H1 (cell line): ENCODE results near the gene PAX8. TPM values are rescaled to one million over a fixed set of nuclear protein-coding genes. Genes with fewer than 3 reads are reported as not detected.

ENCODE experiments used
- CTCF ChIA-PET: fragments of 300-600 bp; sonication (Branson Sonifier 250); formaldehyde crosslinking; loops from one replicate; lab custom pipeline; 2021; ENCODE audit not compliant: partially characterized antibody; lab: Charles Lee
- POLR2A ChIA-PET: fragments of 300-600 bp; sonication (Branson Sonifier 250); formaldehyde crosslinking; loops from one replicate; lab custom pipeline; 2021; ENCODE audit warnings: inconsistent platforms; ENCODE audit not compliant: partially characterized antibody; lab: Charles Lee
- DNase-seq, 2 experiments: peaks; one replicate each; pipeline versions ENCODE4 v3.0.0 to v3.0.0-alpha.2; 2010 to 2022; ENCODE audit warnings: low spot score in 2 of 2, low read depth in 1 of 2, mixed read lengths in 1 of 2
- FAIRE-seq: peaks from 2 replicates; lab custom pipeline; 2011; peaks lifted over from hg19 to GRCh38; lab: Jason Lieb, UNC
- H2AFZ ChIP-seq: 2 replicates; pipeline ENCODE4 v1.8.1; 2012; ENCODE audit warnings: low read length, inconsistent platforms
- H2AK5ac ChIP-seq: 2 replicates; pipeline ENCODE4 v1.6.1; 2013; ENCODE audit warnings: low read depth, low read length
- H2BK120ac ChIP-seq: replicated peaks from 2 replicates; pipeline ENCODE3; 2013; ENCODE audit warnings: low read depth, low read length, inconsistent platforms
- H2BK12ac ChIP-seq: 2 replicates; pipeline ENCODE4 v1.6.1; 2013; ENCODE audit warnings: low read depth, low read length
- H2BK15ac ChIP-seq: 2 replicates; pipeline ENCODE4 v1.6.1; 2013; ENCODE audit warnings: low read length
- H2BK20ac ChIP-seq: 2 replicates; pipeline ENCODE4 v1.6.1; 2013; ENCODE audit warnings: low read length
- H2BK5ac ChIP-seq: 2 replicates; pipeline ENCODE4 v1.6.1; 2013; ENCODE audit warnings: low read depth, low read length
- H3K14ac ChIP-seq: 2 replicates; pipeline ENCODE4 v1.6.1; 2013; ENCODE audit warnings: inconsistent platforms; ENCODE audit not compliant: insufficient read length
- H3K18ac ChIP-seq: 2 replicates; pipeline ENCODE4 v1.6.1; 2013; ENCODE audit warnings: low read length; ENCODE audit errors: extremely low read depth
- H3K23ac ChIP-seq: 2 replicates; pipeline ENCODE4 v1.6.1; 2013; ENCODE audit warnings: inconsistent platforms; ENCODE audit not compliant: insufficient read length
- H3K23me2 ChIP-seq: 2 replicates; pipeline ENCODE4 v1.6.1; 2013; ENCODE audit warnings: low read depth, low read length
- H3K27ac ChIP-seq: 2 replicates; pipeline ENCODE4 v1.6.1; 2011; ENCODE audit warnings: low read depth, low read length, inconsistent platforms
- H3K27me3 ChIP-seq, 4 experiments: replicated peaks in 1 of 4; 1 replicate in 1 of 4; 2 replicates in 3 of 4; pipeline versions ENCODE4 v1.6.1 to v1.8.1; 2011 to 2013; ENCODE audit warnings: low read length in 3 of 4, mild to moderate bottlenecking in 3 of 4, inconsistent platforms in 2 of 4, mixed read lengths in 2 of 4, moderate library complexity in 1 of 4; ENCODE audit not compliant: control insufficient read depth in 3 of 4, insufficient read depth in 3 of 4; ENCODE audit errors: extremely low read depth in 1 of 4
- H3K36me3 ChIP-seq, 4 experiments: 2 replicates each; pipeline versions ENCODE4 v1.6.1 to v1.8.1; 2011 to 2013; ENCODE audit warnings: mild to moderate bottlenecking in 4 of 4, low read length in 3 of 4, moderate library complexity in 2 of 4, control low read depth in 1 of 4, inconsistent platforms in 1 of 4; ENCODE audit not compliant: insufficient read depth in 4 of 4, control insufficient read depth in 2 of 4
- H3K4ac ChIP-seq: replicated peaks from 2 replicates; pipeline ENCODE3; 2013; ENCODE audit warnings: low read length, low read depth, mixed read lengths, inconsistent platforms; ENCODE audit not compliant: insufficient read length
- H3K4me1 ChIP-seq, 4 experiments: replicated peaks in 1 of 4; 1 replicate in 1 of 4; 2 replicates in 3 of 4; pipeline versions ENCODE4 v1.6.1 to v1.8.1; 2011 to 2013; ENCODE audit warnings: low read length in 3 of 4, inconsistent platforms in 2 of 4, mixed read lengths in 1 of 4; ENCODE audit not compliant: insufficient read depth in 4 of 4, control insufficient read depth in 3 of 4
- H3K4me2 ChIP-seq, 2 experiments: 2 replicates each; pipeline versions ENCODE4 v1.6.1 to v1.8.1; 2011 to 2013; ENCODE audit warnings: low read depth in 2 of 2, low read length in 2 of 2, control low read depth in 1 of 2, inconsistent platforms in 1 of 2, mild to moderate bottlenecking in 1 of 2; ENCODE audit not compliant: insufficient read depth in 1 of 2
- H3K4me3 ChIP-seq, 4 experiments: fragments of 200-600, 300-600 bp in 1 of 4; sonication (generic), shearing (Covaris generic), sonication (Bioruptor Twin) in 1 of 4; 2 replicates each; pipeline versions ENCODE4 v1.5.1 to v1.8.1; 2011 to 2016; ENCODE audit warnings: low read length in 4 of 4, low read depth in 3 of 4, control low read depth in 2 of 4, inconsistent platforms in 2 of 4, mild to moderate bottlenecking in 2 of 4, mixed read lengths in 1 of 4, moderate library complexity in 1 of 4; ENCODE audit not compliant: insufficient read depth in 2 of 4; ENCODE audit errors: extremely low read depth in 1 of 4
- H3K56ac ChIP-seq: replicated peaks from 2 replicates; pipeline ENCODE3; 2013; ENCODE audit warnings: low read depth, mild to moderate bottlenecking, mixed read lengths, low read length, inconsistent platforms; ENCODE audit not compliant: insufficient read length
- H3K79me1 ChIP-seq: 2 replicates; pipeline ENCODE4 v1.6.1; 2013; ENCODE audit warnings: low read depth, low read length, control low read depth
- H3K79me2 ChIP-seq, 2 experiments: 2 replicates each; pipeline versions ENCODE4 v1.6.1 to v1.8.1; 2012 to 2013; ENCODE audit warnings: low read length in 2 of 2, mild to moderate bottlenecking in 2 of 2, inconsistent platforms in 1 of 2; ENCODE audit not compliant: insufficient read depth in 2 of 2, control insufficient read depth in 1 of 2
- H3K9ac ChIP-seq, 4 experiments: replicated peaks in 1 of 4; 1 replicate in 1 of 4; 2 replicates in 3 of 4; pipeline versions ENCODE4 v1.6.1 to v1.8.1; 2011 to 2013; ENCODE audit warnings: low read depth in 3 of 4, low read length in 3 of 4, control low read depth in 2 of 4, mild to moderate bottlenecking in 2 of 4, moderate library complexity in 2 of 4, inconsistent platforms in 1 of 4; ENCODE audit errors: extremely low read depth in 1 of 4
- H3K9me3 ChIP-seq, 2 experiments: 2 replicates each; pipeline versions ENCODE4 v1.6.1 to v1.8.1; 2012 to 2013; ENCODE audit warnings: mild to moderate bottlenecking in 2 of 2, moderate library complexity in 2 of 2, control low read depth in 1 of 2, inconsistent platforms in 1 of 2, low read depth in 1 of 2, low read length in 1 of 2, mixed read lengths in 1 of 2; ENCODE audit not compliant: insufficient read depth in 2 of 2
- H4K20me1 ChIP-seq, 2 experiments: replicated peaks in 1 of 2; 2 replicates each; pipeline versions ENCODE3 to v1.8.1; 2011 to 2013; ENCODE audit warnings: inconsistent platforms in 2 of 2, low read length in 2 of 2, mild to moderate bottlenecking in 1 of 2; ENCODE audit not compliant: insufficient read depth in 2 of 2, control insufficient read depth in 1 of 2
- H4K5ac ChIP-seq: 2 replicates; pipeline ENCODE4 v1.6.1; 2013; ENCODE audit warnings: low read length, low read depth, mixed read lengths, inconsistent platforms; ENCODE audit not compliant: insufficient read length
- H4K8ac ChIP-seq: 2 replicates; pipeline ENCODE4 v1.8.0; 2013; ENCODE audit warnings: mild to moderate bottlenecking, moderate library complexity, low read length, inconsistent platforms; ENCODE audit not compliant: insufficient read depth; ENCODE audit errors: extremely low read depth
- H4K91ac ChIP-seq: replicated peaks from 2 replicates; pipeline ENCODE3; 2013; ENCODE audit warnings: low read length, mixed read lengths, inconsistent platforms; ENCODE audit not compliant: insufficient read length
- EP300 ChIP-seq, 2 experiments: IDR thresholded peaks; 1 replicate in 1 of 2; 2 replicates in 1 of 2; pipeline ENCODE4 v1.6.1; 2011 to 2012; ENCODE audit warnings: low read depth in 2 of 2, low read length in 2 of 2, mild to moderate bottlenecking in 2 of 2, borderline replicate concordance in 1 of 2, inconsistent platforms in 1 of 2, moderate library complexity in 1 of 2
- EZH2 ChIP-seq: fragments of 200-600 bp; sonication (generic); IDR thresholded peaks from 2 replicates; pipeline ENCODE4 v1.7.1; 2012; ENCODE audit warnings: low read depth, mild to moderate bottlenecking, moderate library complexity, low read length, inconsistent platforms; ENCODE audit not compliant: severe bottlenecking
- GABPA ChIP-seq: IDR thresholded peaks from 2 replicates; pipeline ENCODE4 v1.6.1; 2011; ENCODE audit warnings: mild to moderate bottlenecking, low read length, moderate library complexity, borderline replicate concordance; ENCODE audit not compliant: insufficient read depth
- NRF1 ChIP-seq: IDR thresholded peaks from 2 replicates; pipeline ENCODE4 v1.6.1; 2011; ENCODE audit warnings: mild to moderate bottlenecking, low read depth, low read length, improper control_type of control experiment
- PHF8 ChIP-seq: fragments of 200-600 bp; sonication (generic); conservative IDR thresholded peaks from 2 replicates; pipeline ENCODE4 v1.7.1; 2012; ENCODE audit warnings: low read depth, mild to moderate bottlenecking, inconsistent platforms, low read length, moderate library complexity
- SIN3A ChIP-seq, 2 experiments: IDR thresholded peaks in 1 of 2; conservative IDR thresholded peaks in 1 of 2; 2 replicates each; pipeline ENCODE4 v1.6.1; 2011 to 2012; ENCODE audit warnings: low read length in 2 of 2, improper control_type of control experiment in 1 of 2, low read depth in 1 of 2, mild to moderate bottlenecking in 1 of 2
- SIX5 ChIP-seq: IDR thresholded peaks from 2 replicates; pipeline ENCODE4 v1.6.1; 2011; ENCODE audit warnings: mild to moderate bottlenecking, low read depth, low read length
- SP2 ChIP-seq: IDR thresholded peaks from 2 replicates; pipeline ENCODE4 v1.6.1; 2012; ENCODE audit warnings: mild to moderate bottlenecking, low read length, inconsistent platforms
- TBP ChIP-seq: IDR thresholded peaks from 2 replicates; pipeline ENCODE4 v1.6.1; 2011; ENCODE audit warnings: low read depth, low read length, improper control_type of control experiment
- WGBS, 2 experiments: shearing (Covaris generic) in 1 of 2; methylation state at CpG; one replicate each; pipeline versions ENCODE4 v1.1.6 to v1.1.7; 2013 to 2015; ENCODE audit warnings: low lambda C conversion rate in 2 of 2, mixed read lengths in 2 of 2, inconsistent platforms in 1 of 2, low coverage in 1 of 2, missing lambda C conversion rate in 1 of 2; ENCODE audit not compliant: insufficient replicate concordance in 2 of 2, insufficient coverage in 1 of 2, insufficient read length in 1 of 2; ENCODE audit errors: extremely low coverage in 1 of 2, missing lambda C conversion rate in 1 of 2; 5-methylcytosine and 5-hydroxymethylcytosine counted together
- polyA plus RNA-seq, 7 experiments: library from polyadenylated mRNA; depleted of rRNA in 3 of 7; stranded (reverse) in 5 of 7; unstranded in 2 of 7; fragments of >200 nt in 5 of 7; fragments of 200-250 nt in 2 of 7; gene quantifications; 1 replicate in 5 of 7; 2 replicates in 1 of 7; 4 replicates in 1 of 7; pipeline versions ENCODE4 v1.2.1 to v1.2.3, GENCODE V29; 2011 to 2013; ENCODE audit warnings: missing spikeins in 2 of 7, mixed read lengths in 2 of 7
- total RNA-seq: library from RNA; stranded (reverse); fragmentation: NEBNext Ultra II Directional; extraction: Animal tissue kit (Norgen Biotek cat#: 25700); gene quantifications from 2 replicates; pipeline ENCODE4 v1.2.1, GENCODE V29; 2021
- TF ChIP-seq, protein P1 (sequence below): IDR thresholded peaks from 2 replicates; pipeline ENCODE4 v1.6.1; 2011; ENCODE audit warnings: low read length, improper control_type of control experiment
- TF ChIP-seq, protein P2 (sequence below): IDR thresholded peaks from 2 replicates; pipeline ENCODE4 v1.6.1; 2011; ENCODE audit warnings: low read depth, mild to moderate bottlenecking, low read length; ENCODE audit not compliant: insufficient read depth

The PAX8 gene
- total and polyA plus RNA-seq, 2 of the 8 experiments (the other 6 are each of a cell fraction or from before 2014, with no cell fraction given), result 0.02 TPM; not detected in 1

DNA sequence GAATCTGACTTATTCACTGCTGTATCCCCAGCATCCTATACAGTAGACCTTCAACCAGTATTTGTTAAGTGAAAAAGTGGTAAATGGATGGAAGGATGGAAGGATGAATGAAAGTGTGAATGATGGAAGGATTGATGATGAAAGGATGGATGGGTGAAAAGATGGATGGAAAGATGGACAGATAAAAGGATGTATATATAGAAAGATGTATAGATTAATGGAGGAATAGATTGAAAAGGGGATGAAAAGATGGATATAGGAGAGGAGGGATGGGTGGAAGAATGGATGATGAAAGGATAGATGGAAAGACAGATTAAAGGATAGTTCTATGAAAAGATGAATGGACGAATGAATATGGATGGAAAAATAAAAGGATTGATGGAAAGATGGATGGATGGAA, 54.9 kb downstream of the PAX8 start:
- no peaks in the 10 kb centered on the region for H3K79me1 ChIP-seq
- no peak overlapping the region for H3K27ac ChIP-seq
- H3K27me3 ChIP-seq, result no peaks in the 10 kb centered on the region
- H2BK5ac ChIP-seq, result no peak overlapping the region
- FAIRE-seq (no peak), DNase-seq (no peak)
- no peaks in the 10 kb centered on the region for H4K20me1 ChIP-seq
- H3K56ac ChIP-seq, result no peak overlapping the region
- no peak overlapping the region for H3K4ac ChIP-seq
- peaks cover 0 to 6% (median 3%) of the 10 kb centered on the region in 4 experiments; a peak in 4 of 7 replicates for H3K4me1 ChIP-seq
- no peak overlapping the region for H3K14ac ChIP-seq
- H3K18ac ChIP-seq, result no peak overlapping the region
- no peak overlapping the region for H2BK15ac ChIP-seq
- H4K5ac ChIP-seq, result no peak overlapping the region
- no peak overlapping the region for H3K4me3 ChIP-seq
- H3K4me2 ChIP-seq, result no peak overlapping the region
- no peaks in the 10 kb centered on the region for H3K79me2 ChIP-seq
- ChIA-PET POLR2A (no interaction called here), CTCF (no interaction called here)
- no peak overlapping the region for H2BK12ac ChIP-seq
- H3K23me2 ChIP-seq, result no peaks in the 10 kb centered on the region; the same call in 1 of the 2 replicates
- 96 to 100% methylated on average over 1 of the region's 1 CpG for WGBS, 2 experiments
- H4K91ac ChIP-seq, result no peak overlapping the region
- no peak overlapping the region for H2BK20ac ChIP-seq
- H3K9ac ChIP-seq, result no peak overlapping the region
- H2BK120ac ChIP-seq, result no peak overlapping the region
- H3K23ac ChIP-seq, result no peak overlapping the region
- H3K36me3 ChIP-seq, result no peaks in the 10 kb centered on the region
- no peak overlapping the region for H2AFZ ChIP-seq
- no peaks in the 10 kb centered on the region for H3K9me3 ChIP-seq
- no peak overlapping the region for H2AK5ac ChIP-seq
- no peak overlapping the region for H4K8ac ChIP-seq
- TF ChIP-seq TBP (no peak), PHF8 (no peak), SIN3A (conservative IDR thresholded peaks at IDR 0.05 in 1 of 2, IDR thresholded peaks at IDR 0.05 in 1 of 2; ENCODE audit: low read depth in 1 of 2, low read length in 2 of 2) (no peak), NRF1 (no peak), EP300 (IDR thresholded peaks at IDR 0.05; ENCODE audit: borderline replicate concordance in 1 of 2, low read depth in 2 of 2, low read length in 2 of 2) (no peak), SP2 (no peak), GABPA (no peak), EZH2 (no peak), SIX5 (no peak)
- TF ChIP-seq, protein P1, sequence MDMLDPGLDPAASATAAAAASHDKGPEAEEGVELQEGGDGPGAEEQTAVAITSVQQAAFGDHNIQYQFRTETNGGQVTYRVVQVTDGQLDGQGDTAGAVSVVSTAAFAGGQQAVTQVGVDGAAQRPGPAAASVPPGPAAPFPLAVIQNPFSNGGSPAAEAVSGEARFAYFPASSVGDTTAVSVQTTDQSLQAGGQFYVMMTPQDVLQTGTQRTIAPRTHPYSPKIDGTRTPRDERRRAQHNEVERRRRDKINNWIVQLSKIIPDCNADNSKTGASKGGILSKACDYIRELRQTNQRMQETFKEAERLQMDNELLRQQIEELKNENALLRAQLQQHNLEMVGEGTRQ, result no peak
- TF ChIP-seq, protein P2, sequence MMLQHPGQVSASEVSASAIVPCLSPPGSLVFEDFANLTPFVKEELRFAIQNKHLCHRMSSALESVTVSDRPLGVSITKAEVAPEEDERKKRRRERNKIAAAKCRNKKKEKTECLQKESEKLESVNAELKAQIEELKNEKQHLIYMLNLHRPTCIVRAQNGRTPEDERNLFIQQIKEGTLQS, result no peak
